Ishikawa (cell line): ENCODE results near the gene ATP10A.

ENCODE experiments used
- CEBPB ChIP-seq: IDR thresholded peaks from 2 replicates; pipeline ENCODE4 v1.6.1; 2012
- CREB1 ChIP-seq: IDR thresholded peaks from 2 replicates; pipeline ENCODE4 v1.6.1; 2012; ENCODE audit warnings: low read depth
- EGR1 ChIP-seq: IDR thresholded peaks from 2 replicates; pipeline ENCODE4 v1.6.1; 2012
- EP300 ChIP-seq: IDR thresholded peaks from 2 replicates; pipeline ENCODE4 v1.6.1; 2012; ENCODE audit warnings: borderline replicate concordance
- FOXM1 ChIP-seq: IDR thresholded peaks from 2 replicates; pipeline ENCODE4 v1.6.1; 2012; ENCODE audit warnings: low read depth, borderline replicate concordance
- NFIC ChIP-seq: IDR thresholded peaks from 2 replicates; pipeline ENCODE4 v1.6.1; 2012
- RAD21 ChIP-seq: IDR thresholded peaks from 2 replicates; pipeline ENCODE4 v1.6.1; 2012; ENCODE audit warnings: low read depth
- TAF1 ChIP-seq: IDR thresholded peaks from 2 replicates; pipeline ENCODE4 v1.6.1; 2012; ENCODE audit warnings: low read depth, mild to moderate bottlenecking
- TCF12 ChIP-seq: IDR thresholded peaks from 2 replicates; pipeline ENCODE4 v1.6.1; 2012; ENCODE audit warnings: low read depth
- TEAD4 ChIP-seq: IDR thresholded peaks from 2 replicates; pipeline ENCODE4 v1.6.1; 2012
- YY1 ChIP-seq: IDR thresholded peaks from 2 replicates; pipeline ENCODE4 v1.6.1; 2012; ENCODE audit warnings: low read depth
- ZBTB7A ChIP-seq: IDR thresholded peaks from 2 replicates; pipeline ENCODE4 v1.6.1; 2012; ENCODE audit warnings: low read depth
- TF ChIP-seq, protein P1 (sequence below): IDR thresholded peaks from 2 replicates; pipeline ENCODE4 v1.6.1; 2012
- TF ChIP-seq, protein P2 (sequence below): IDR thresholded peaks from 2 replicates; pipeline ENCODE4 v1.6.1; 2012; ENCODE audit warnings: low read depth, mild to moderate bottlenecking
- TF ChIP-seq, protein P3 (sequence below): IDR thresholded peaks from 2 replicates; pipeline ENCODE4 v1.6.1; 2012

The ATP10A gene

GRCh38 chr15:25787855-25788520, 75.1 kb downstream of the ATP10A start:
- TF ChIP-seq, protein P1, sequence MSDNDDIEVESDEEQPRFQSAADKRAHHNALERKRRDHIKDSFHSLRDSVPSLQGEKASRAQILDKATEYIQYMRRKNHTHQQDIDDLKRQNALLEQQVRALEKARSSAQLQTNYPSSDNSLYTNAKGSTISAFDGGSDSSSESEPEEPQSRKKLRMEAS = no peak
- TF ChIP-seq CREB1 (no peak), ZBTB7A (no peak), EGR1 (no peak), CEBPB (no peak), TCF12 (no peak), TAF1 (no peak), EP300 (no peak), FOXM1 (no peak), NFIC (no peak), TEAD4 (no peak), YY1 (no peak), RAD21 (no peak)
- TF ChIP-seq, protein P2, sequence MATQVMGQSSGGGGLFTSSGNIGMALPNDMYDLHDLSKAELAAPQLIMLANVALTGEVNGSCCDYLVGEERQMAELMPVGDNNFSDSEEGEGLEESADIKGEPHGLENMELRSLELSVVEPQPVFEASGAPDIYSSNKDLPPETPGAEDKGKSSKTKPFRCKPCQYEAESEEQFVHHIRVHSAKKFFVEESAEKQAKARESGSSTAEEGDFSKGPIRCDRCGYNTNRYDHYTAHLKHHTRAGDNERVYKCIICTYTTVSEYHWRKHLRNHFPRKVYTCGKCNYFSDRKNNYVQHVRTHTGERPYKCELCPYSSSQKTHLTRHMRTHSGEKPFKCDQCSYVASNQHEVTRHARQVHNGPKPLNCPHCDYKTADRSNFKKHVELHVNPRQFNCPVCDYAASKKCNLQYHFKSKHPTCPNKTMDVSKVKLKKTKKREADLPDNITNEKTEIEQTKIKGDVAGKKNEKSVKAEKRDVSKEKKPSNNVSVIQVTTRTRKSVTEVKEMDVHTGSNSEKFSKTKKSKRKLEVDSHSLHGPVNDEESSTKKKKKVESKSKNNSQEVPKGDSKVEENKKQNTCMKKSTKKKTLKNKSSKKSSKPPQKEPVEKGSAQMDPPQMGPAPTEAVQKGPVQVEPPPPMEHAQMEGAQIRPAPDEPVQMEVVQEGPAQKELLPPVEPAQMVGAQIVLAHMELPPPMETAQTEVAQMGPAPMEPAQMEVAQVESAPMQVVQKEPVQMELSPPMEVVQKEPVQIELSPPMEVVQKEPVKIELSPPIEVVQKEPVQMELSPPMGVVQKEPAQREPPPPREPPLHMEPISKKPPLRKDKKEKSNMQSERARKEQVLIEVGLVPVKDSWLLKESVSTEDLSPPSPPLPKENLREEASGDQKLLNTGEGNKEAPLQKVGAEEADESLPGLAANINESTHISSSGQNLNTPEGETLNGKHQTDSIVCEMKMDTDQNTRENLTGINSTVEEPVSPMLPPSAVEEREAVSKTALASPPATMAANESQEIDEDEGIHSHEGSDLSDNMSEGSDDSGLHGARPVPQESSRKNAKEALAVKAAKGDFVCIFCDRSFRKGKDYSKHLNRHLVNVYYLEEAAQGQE = no peak
- TF ChIP-seq, protein P3, sequence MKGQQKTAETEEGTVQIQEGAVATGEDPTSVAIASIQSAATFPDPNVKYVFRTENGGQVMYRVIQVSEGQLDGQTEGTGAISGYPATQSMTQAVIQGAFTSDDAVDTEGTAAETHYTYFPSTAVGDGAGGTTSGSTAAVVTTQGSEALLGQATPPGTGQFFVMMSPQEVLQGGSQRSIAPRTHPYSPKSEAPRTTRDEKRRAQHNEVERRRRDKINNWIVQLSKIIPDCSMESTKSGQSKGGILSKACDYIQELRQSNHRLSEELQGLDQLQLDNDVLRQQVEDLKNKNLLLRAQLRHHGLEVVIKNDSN = no peak

- no peak for TF ChIP-seq FOXM1
- TF ChIP-seq YY1 = no peak
- TF ChIP-seq, protein P3 = no peak
- TF ChIP-seq, protein P2 = no peak
- TF ChIP-seq CEBPB = no peak
- no peak for TF ChIP-seq TEAD4
- TF ChIP-seq EP300 = no peak
- TF ChIP-seq ZBTB7A = no peak
- TF ChIP-seq TCF12 = no peak
- TF ChIP-seq, protein P1 = no peak
- no peak for TF ChIP-seq CREB1
- TF ChIP-seq NFIC = no peak
- no peak for TF ChIP-seq TAF1
- no peak for TF ChIP-seq EGR1
- TF ChIP-seq RAD21 = no peak
Observed at GRCh38 chr15:25787381-25787780, 75.7 kb downstream of the ATP10A start.

GRCh38 chr15:25786040-25786439, 77.1 kb downstream of the ATP10A start:
- TF ChIP-seq, protein P1 = no peak
- TF ChIP-seq, protein P2 = no peak

DNA sequence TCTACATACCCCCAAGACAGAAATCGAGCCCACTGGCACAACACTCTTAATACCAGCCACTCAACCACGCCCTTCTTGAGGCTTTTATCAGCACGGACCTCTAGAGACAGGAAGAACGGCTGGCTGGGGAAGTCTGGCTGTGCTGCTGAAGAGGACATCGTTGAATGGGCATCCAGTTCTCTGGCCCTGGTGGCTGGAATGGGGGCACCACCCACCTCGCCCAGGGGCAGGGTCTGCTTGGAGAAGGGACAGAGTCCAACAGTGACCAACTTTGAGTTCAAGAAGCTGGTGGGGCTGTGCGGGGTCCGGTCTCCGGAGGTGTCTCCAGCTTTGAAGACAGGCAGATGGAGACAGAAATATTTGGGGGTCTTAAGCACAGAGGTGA, 77.5 kb downstream of the ATP10A start:
- TF ChIP-seq TEAD4 (no peak), TAF1 (no peak), RAD21 (no peak), CEBPB (no peak), CREB1 (no peak), ZBTB7A (no peak), EP300 (no peak)
- TF ChIP-seq, protein P2 = no peak
